H9 (cell line): ENCODE measurements around the gene FOSL2. TPM values are rescaled to one million over a fixed set of nuclear protein-coding genes. Genes with fewer than 3 reads are reported as not detected.

ENCODE experiments used
- DNase-seq: peaks from one replicate; pipeline ENCODE4 v3.0.0-alpha.2; 2017
- H2AFZ ChIP-seq: one replicate; pipeline ENCODE4 v1.6.1; 2013; ENCODE audit warnings: mild to moderate bottlenecking, low read length, control low read depth, moderate library complexity
- H2AK5ac ChIP-seq: 2 replicates; pipeline ENCODE4 v1.6.1; 2013; ENCODE audit warnings: low read length, control low read depth, mixed read lengths; ENCODE audit not compliant: insufficient read length
- H2BK120ac ChIP-seq: one replicate; pipeline ENCODE4 v1.6.1; 2013; ENCODE audit warnings: low read depth, mild to moderate bottlenecking, low read length, control low read depth, inconsistent platforms; ENCODE audit not compliant: poor library complexity, severe bottlenecking
- H2BK12ac ChIP-seq: 2 replicates; pipeline ENCODE4 v1.6.1; 2013; ENCODE audit warnings: low read length, control low read depth, mixed read lengths, low read depth; ENCODE audit not compliant: insufficient read length
- H2BK15ac ChIP-seq: 2 replicates; pipeline ENCODE4 v1.6.1; 2013; ENCODE audit warnings: low read depth, low read length, control low read depth
- H2BK20ac ChIP-seq: one replicate; pipeline ENCODE4 v1.6.1; 2013; ENCODE audit warnings: low read depth, mild to moderate bottlenecking, low read length, control low read depth, inconsistent platforms; ENCODE audit not compliant: poor library complexity, severe bottlenecking
- H2BK5ac ChIP-seq: 2 replicates; pipeline ENCODE4 v1.6.1; 2013; ENCODE audit warnings: low read length, control low read depth, mixed read lengths; ENCODE audit not compliant: insufficient read length
- H3K14ac ChIP-seq: 2 replicates; pipeline ENCODE4 v1.6.1; 2013; ENCODE audit warnings: low read length, control low read depth; ENCODE audit not compliant: insufficient read depth
- H3K18ac ChIP-seq: 2 replicates; pipeline ENCODE4 v1.6.1; 2013; ENCODE audit warnings: low read depth, mild to moderate bottlenecking, mixed read lengths, low read length, control low read depth; ENCODE audit not compliant: insufficient read length
- H3K23ac ChIP-seq: 2 replicates; pipeline ENCODE4 v1.6.1; 2013; ENCODE audit warnings: low read length, control low read depth, mixed read lengths, low read depth; ENCODE audit not compliant: insufficient read length
- H3K23me2 ChIP-seq: 2 replicates; pipeline ENCODE4 v1.6.1; 2013; ENCODE audit warnings: low read depth, mild to moderate bottlenecking, mixed read lengths, low read length, control low read depth; ENCODE audit not compliant: insufficient read length, poor library complexity, severe bottlenecking
- H3K27ac ChIP-seq: 2 replicates; pipeline ENCODE4 v1.5.1; 2013; ENCODE audit warnings: low read length, control low read depth, mixed read lengths, low read depth; ENCODE audit not compliant: insufficient read length
- H3K27me3 ChIP-seq: 2 replicates; pipeline ENCODE4 v1.6.1; 2013; ENCODE audit warnings: low read length, control low read depth, inconsistent platforms; ENCODE audit not compliant: insufficient read depth
- H3K4ac ChIP-seq: 2 replicates; pipeline ENCODE4 v1.6.1; 2013; ENCODE audit warnings: low read depth, mild to moderate bottlenecking, control low read depth, inconsistent platforms, low read length, moderate library complexity
- H3K4me1 ChIP-seq: 2 replicates; pipeline ENCODE4 v1.6.1; 2013; ENCODE audit warnings: low read length, control low read depth, inconsistent platforms; ENCODE audit not compliant: insufficient read depth
- H3K4me2 ChIP-seq: 2 replicates; pipeline ENCODE4 v1.6.1; 2013; ENCODE audit warnings: low read length, control low read depth, mixed read lengths; ENCODE audit not compliant: insufficient read length, insufficient read depth
- H3K56ac ChIP-seq: 2 replicates; pipeline ENCODE4 v1.6.1; 2013; ENCODE audit warnings: low read depth, mild to moderate bottlenecking, mixed read lengths, low read length, control low read depth; ENCODE audit not compliant: insufficient read length
- H3K79me1 ChIP-seq: 2 replicates; pipeline ENCODE4 v1.6.1; 2013; ENCODE audit warnings: low read depth, mild to moderate bottlenecking, moderate library complexity, low read length, control low read depth, inconsistent platforms; ENCODE audit not compliant: insufficient read depth, poor library complexity, severe bottlenecking
- H3K79me2 ChIP-seq: 2 replicates; pipeline ENCODE4 v1.6.1; 2013; ENCODE audit warnings: low read length, control low read depth, inconsistent platforms; ENCODE audit not compliant: insufficient read depth
- H3K9ac ChIP-seq: 2 replicates; pipeline ENCODE4 v1.6.1; 2013; ENCODE audit warnings: low read length, control low read depth, mixed read lengths; ENCODE audit not compliant: insufficient read length; ENCODE audit errors: extremely low read depth
- H3K9me3 ChIP-seq: one replicate; pipeline ENCODE4 v1.6.1; 2013; ENCODE audit warnings: low read depth, low read length, inconsistent platforms; ENCODE audit not compliant: control insufficient read depth
- H3T11ph ChIP-seq: one replicate; pipeline ENCODE4 v1.6.1; 2013; ENCODE audit warnings: mild to moderate bottlenecking, low read length, control low read depth, inconsistent platforms
- H4K20me1 ChIP-seq: one replicate; pipeline ENCODE4 v1.6.1; 2013; ENCODE audit not compliant: control insufficient read depth, insufficient read length, insufficient read depth
- H4K5ac ChIP-seq: 2 replicates; pipeline ENCODE4 v1.6.1; 2013; ENCODE audit warnings: low read depth, mild to moderate bottlenecking, mixed read lengths, low read length, control low read depth; ENCODE audit not compliant: insufficient read length
- H4K8ac ChIP-seq: replicated peaks from 2 replicates; pipeline ENCODE4 v1.6.1; 2013; ENCODE audit warnings: low read length, control low read depth, mixed read lengths, low read depth; ENCODE audit not compliant: insufficient read length
- H4K91ac ChIP-seq: 2 replicates; pipeline ENCODE4 v1.6.1; 2013; ENCODE audit warnings: low read depth, mild to moderate bottlenecking, moderate library complexity, mixed read lengths, low read length, control low read depth; ENCODE audit not compliant: insufficient read length
- H3K27ac Mint-ChIP-seq, 3 experiments: 2 replicates in 2 of 3; 3 replicates in 1 of 3; pipeline ENCODE4 v1.8.0; 2020 to 2021; ENCODE audit warnings: mixed read lengths in 3 of 3, mild to moderate bottlenecking in 1 of 3, moderate library complexity in 1 of 3
- H3K27me3 Mint-ChIP-seq: 2 replicates; pipeline ENCODE4 v1.8.0; 2021; ENCODE audit warnings: low read depth, mild to moderate bottlenecking, moderate library complexity, mixed read lengths
- H3K36me3 Mint-ChIP-seq, 3 experiments: 2 replicates in 2 of 3; 3 replicates in 1 of 3; pipeline ENCODE4 v1.8.0; 2020 to 2021; ENCODE audit warnings: low read depth in 3 of 3, mixed read lengths in 3 of 3; ENCODE audit not compliant: insufficient read depth in 1 of 3
- H3K4me1 Mint-ChIP-seq, 2 experiments: 2 replicates each; pipeline ENCODE4 v1.8.0; 2020; ENCODE audit warnings: mixed read lengths in 2 of 2
- H3K4me3 Mint-ChIP-seq, 2 experiments: 2 replicates in 1 of 2; 3 replicates in 1 of 2; pipeline ENCODE4 v1.8.0; 2020 to 2021; ENCODE audit warnings: mild to moderate bottlenecking in 2 of 2, mixed read lengths in 2 of 2, moderate library complexity in 1 of 2
- H3K9me3 Mint-ChIP-seq, 2 experiments: 2 replicates in 1 of 2; 3 replicates in 1 of 2; pipeline ENCODE4 v1.8.0; 2020; ENCODE audit warnings: mild to moderate bottlenecking in 2 of 2, mixed read lengths in 2 of 2, moderate library complexity in 1 of 2
- CTCF ChIP-seq: fragments of 200-600 bp; sonication (generic); conservative IDR thresholded peaks from 3 replicates; pipeline ENCODE4 v1.8.0; 2021; ENCODE audit warnings: antibody characterized with exemption, mild to moderate bottlenecking
- WGBS: extraction: QIAGEN DNeasy Blood & Tissue Kit; methylation state at CpG from one replicate; pipeline ENCODE4 v1.1.7; 2013; ENCODE audit warnings: missing lambda C conversion rate, low lambda C conversion rate, mixed read lengths; ENCODE audit not compliant: insufficient read length; ENCODE audit errors: extremely low coverage; 5-methylcytosine and 5-hydroxymethylcytosine counted together
- total RNA-seq: library from RNA; stranded (reverse); gene quantifications from 2 replicates; pipeline ENCODE4 v1.2.1, GENCODE V29; 2021

The FOSL2 gene
- total RNA-seq, 1 experiment from 2014 or later: 7.4 TPM

- Histone ChIP-seq H2AFZ (no peak overlapping the region), H3K4ac (no peak overlapping the region), H2BK120ac (no peak overlapping the region), H2AK5ac (no peak overlapping the region), H3K79me2 (no peaks in the 10 kb centered on the region), H3K4me2 (no peak overlapping the region), H3T11ph (no peak overlapping the region), H3K9me3 (no peaks in the 10 kb centered on the region), H2BK20ac (no peak overlapping the region), H3K23me2 (no peaks in the 10 kb centered on the region), H3K14ac (no peak overlapping the region), H3K4me1 (no peaks in the 10 kb centered on the region; the same call in 1 of the 2 replicates), H2BK15ac (no peak overlapping the region), H3K79me1 (no peaks in the 10 kb centered on the region), H3K23ac (no peak overlapping the region), H3K27ac (no peak overlapping the region), H2BK12ac (no peak overlapping the region), H3K56ac (no peak overlapping the region), H3K27me3 (no peaks in the 10 kb centered on the region), H2BK5ac (no peak overlapping the region), H4K20me1 (no peaks in the 10 kb centered on the region), H4K5ac (no peak overlapping the region), H4K8ac (no peak overlapping the region), H4K91ac (no peak overlapping the region), H3K18ac (no peak overlapping the region), H3K9ac (no peak overlapping the region)
- H3K36me3 Mint-ChIP-seq: no peaks in the 10 kb centered on the region; a peak in 2 of 7 replicates
- H3K4me1 Mint-ChIP-seq: peaks cover 6 to 9% of the 10 kb centered on the region in 2 experiments
- no peak overlapping the region for H3K4me3 Mint-ChIP-seq
- H3K27ac Mint-ChIP-seq: no peak overlapping the region
- peaks cover 2% of the 10 kb centered on the region; the same call in 1 of the 2 replicates for H3K27me3 Mint-ChIP-seq
- WGBS: no CpG with 5 or more reads among the region's 8 CpGs
- no peak for TF ChIP-seq CTCF
- H3K9me3 Mint-ChIP-seq: peaks cover 6 to 13% of the 10 kb centered on the region in 2 experiments
- DNase-seq: no peak
Observed at GRCh38 chr2:28433935-28434599, 41.4 kb downstream of the FOSL2 start.
